Neural cell (in vitro differentiated cells): Measurements from ENCODE around the gene MAP7D2. TPM values are rescaled to one million over a fixed set of nuclear protein-coding genes. Genes with fewer than 3 reads are reported as not detected.

Source experiments
- H2AFZ ChIP-seq: fragments of 200-600, 300-800 bp; sonication (generic), shearing (Covaris generic); 2 replicates; pipeline ENCODE4 v1.6.0; 2014; ENCODE audit warnings: low read depth, mild to moderate bottlenecking, antibody characterized with exemption, low read length, moderate library complexity
- H3F3A ChIP-seq: fragments of 200-600 bp; shearing (Covaris generic); 2 replicates; pipeline ENCODE4 v1.6.1; 2016; ENCODE audit warnings: mild to moderate bottlenecking, moderate library complexity, mixed read lengths, antibody characterized with exemption, low read length; ENCODE audit not compliant: insufficient read depth, poor library complexity, severe bottlenecking
- H3K27ac ChIP-seq: fragments of 200-600, 300-800 bp; sonication (generic), shearing (Covaris generic); 2 replicates; pipeline ENCODE4 v1.5.1; 2014; ENCODE audit warnings: mild to moderate bottlenecking, low read length, moderate library complexity
- H3K27me3 ChIP-seq: fragments of 300-800, 200-600 bp; sonication (generic), shearing (Covaris generic); 2 replicates; pipeline ENCODE4 v1.6.0; 2014; ENCODE audit warnings: mild to moderate bottlenecking, low read depth, low read length, moderate library complexity; ENCODE audit not compliant: insufficient read depth
- H3K36me3 ChIP-seq: fragments of 300-800, 200-600 bp; sonication (generic), shearing (Covaris generic); 2 replicates; pipeline ENCODE4 v1.5.1; 2014; ENCODE audit warnings: mild to moderate bottlenecking, antibody characterized with exemption, low read length, moderate library complexity; ENCODE audit not compliant: insufficient read depth
- H3K4me2 ChIP-seq: fragments of 300-800, 200-600 bp; sonication (generic), shearing (Covaris generic); 2 replicates; pipeline ENCODE4 v1.6.0; 2014; ENCODE audit warnings: mild to moderate bottlenecking, low read length
- H3K4me3 ChIP-seq: fragments of 300-800, 200-600 bp; sonication (generic), shearing (Covaris generic); 2 replicates; pipeline ENCODE4 v1.5.1; 2014; ENCODE audit warnings: mild to moderate bottlenecking, low read length, moderate library complexity
- H3K79me2 ChIP-seq: fragments of 200-600 bp; shearing (Covaris generic); replicated peaks from 2 replicates; pipeline ENCODE4 v1.6.0; 2014; ENCODE audit warnings: mild to moderate bottlenecking, low read length, moderate library complexity; ENCODE audit not compliant: insufficient read depth
- H3K9ac ChIP-seq: fragments of 300-800, 200-600 bp; sonication (generic), shearing (Covaris generic); 2 replicates; pipeline ENCODE4 v1.6.1; 2016; ENCODE audit warnings: mild to moderate bottlenecking, low read length, mixed read lengths
- H3K9me2 ChIP-seq: fragments of 200-600 bp; shearing (Covaris generic); 2 replicates; pipeline ENCODE4 v1.6.1; 2016; ENCODE audit warnings: mild to moderate bottlenecking, low read length, mixed read lengths; ENCODE audit not compliant: insufficient read depth
- H3K9me3 ChIP-seq: fragments of 200-600, 300-800 bp; sonication (generic), shearing (Covaris generic); 2 replicates; pipeline ENCODE4 v1.6.1; 2016; ENCODE audit warnings: mild to moderate bottlenecking, mixed run types, low read length, moderate library complexity, mixed read lengths
- H4K20me1 ChIP-seq: fragments of 200-600 bp; shearing (Covaris generic); 2 replicates; pipeline ENCODE4 v1.6.1; 2016; ENCODE audit warnings: mild to moderate bottlenecking, mixed run types; ENCODE audit not compliant: insufficient read depth
- CTCF ChIP-seq: fragments of 450-650 bp; IDR thresholded peaks from 2 replicates; pipeline ENCODE4 v1.5.1; 2014; ENCODE audit warnings: antibody characterized with exemption, mild to moderate bottlenecking, moderate library complexity; ENCODE audit not compliant: poor library complexity, severe bottlenecking
- EP300 ChIP-seq: fragments of 450-650 bp; conservative IDR thresholded peaks from 2 replicates; pipeline ENCODE4 v1.6.1; 2014; ENCODE audit warnings: antibody characterized with exemption, mild to moderate bottlenecking, moderate library complexity; ENCODE audit not compliant: poor library complexity, severe bottlenecking
- EZH2 ChIP-seq: fragments of 200-600, 300-800 bp; shearing (Covaris generic), sonication (generic); IDR thresholded peaks from 2 replicates; pipeline ENCODE4 v1.6.1; 2014; ENCODE audit warnings: antibody characterized with exemption, low read length, borderline replicate concordance, mild to moderate bottlenecking; ENCODE audit not compliant: insufficient read depth, poor library complexity, severe bottlenecking
- MXI1 ChIP-seq: fragments of 450-650 bp; conservative IDR thresholded peaks from 2 replicates; pipeline ENCODE4 v1.6.1; 2014; ENCODE audit warnings: antibody characterized with exemption, mild to moderate bottlenecking; ENCODE audit not compliant: poor library complexity, severe bottlenecking
- POLR2AphosphoS5 ChIP-seq: IDR thresholded peaks from 2 replicates; pipeline ENCODE4 v1.6.1; 2012
- RAD21 ChIP-seq: fragments of 450-650 bp; conservative IDR thresholded peaks from 2 replicates; pipeline ENCODE4 v1.6.1; 2014; ENCODE audit warnings: antibody characterized with exemption, mild to moderate bottlenecking, moderate library complexity
- REST ChIP-seq: IDR thresholded peaks from 2 replicates; pipeline ENCODE4 v1.6.1; 2012; ENCODE audit warnings: borderline replicate concordance
- SMC3 ChIP-seq: fragments of 450-650 bp; conservative IDR thresholded peaks from 2 replicates; pipeline ENCODE4 v1.6.1; 2014; ENCODE audit warnings: antibody characterized with exemption, mild to moderate bottlenecking, moderate library complexity; ENCODE audit not compliant: poor library complexity
- TAF1 ChIP-seq: IDR thresholded peaks from 2 replicates; pipeline ENCODE4 v1.6.1; 2012; ENCODE audit warnings: low read depth
- polyA plus RNA-seq: library from polyadenylated mRNA; depleted of rRNA; stranded (reverse); fragments of >200 nt; gene quantifications from 2 replicates; pipeline ENCODE4 v1.2.3, GENCODE V29; 2014

MAP7D2 gene
- polyA plus RNA-seq, 1 donor from 2014 or later, result 6.4 TPM

GRCh38 chrX:20037186-20037585 lies 79.5 kb downstream of the MAP7D2 start:
- Histone ChIP-seq H3K4me3 (no peak overlapping the region), H3K9me2 (no peaks in the 10 kb centered on the region), H3K36me3 (no peaks in the 10 kb centered on the region), H3K4me2 (no peak overlapping the region), H2AFZ (no peak overlapping the region), H3K9ac (no peak overlapping the region), H3K9me3 (no peaks in the 10 kb centered on the region), H3K27ac (no peak overlapping the region), H3K79me2 (no peaks in the 10 kb centered on the region), H3K27me3 (no peaks in the 10 kb centered on the region), H3F3A (no peaks in the 10 kb centered on the region), H4K20me1 (no peaks in the 10 kb centered on the region)
- TF ChIP-seq SMC3 (no peak), EZH2 (no peak), TAF1 (no peak), MXI1 (no peak), CTCF (no peak), RAD21 (no peak), EP300 (no peak), REST (no peak), POLR2AphosphoS5 (no peak)

DNA sequence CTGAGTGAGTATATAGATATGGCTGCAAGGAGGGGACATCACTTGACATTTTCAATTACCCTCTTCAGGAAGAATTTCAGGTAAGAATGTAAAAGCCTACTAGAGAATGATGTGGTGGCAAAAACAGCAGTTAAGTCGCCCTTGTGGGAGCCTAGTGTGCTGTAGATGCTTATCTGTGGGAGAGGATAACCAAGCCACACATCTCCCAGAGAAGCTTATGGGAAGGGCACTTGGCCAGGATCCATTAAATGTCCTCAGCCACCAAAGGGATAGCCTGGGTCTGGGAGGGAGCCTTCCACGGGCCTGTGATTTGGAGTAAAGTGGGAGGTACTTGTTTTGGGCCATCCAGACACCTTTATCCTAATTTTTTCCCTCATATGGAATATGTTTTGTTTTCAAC lies 84.5 kb downstream of the MAP7D2 start:
- H3K9ac ChIP-seq, result no peak overlapping the region

More for the DNA sequence above, 84.5 kb downstream of the MAP7D2 start:
- Histone ChIP-seq H3K36me3 (no peaks in the 10 kb centered on the region), H3F3A (no peaks in the 10 kb centered on the region), H2AFZ (no peak overlapping the region), H3K79me2 (no peaks in the 10 kb centered on the region), H3K9me3 (no peaks in the 10 kb centered on the region), H4K20me1 (no peaks in the 10 kb centered on the region), H3K4me2 (no peak overlapping the region), H3K27ac (no peak overlapping the region), H3K9me2 (no peaks in the 10 kb centered on the region), H3K27me3 (no peaks in the 10 kb centered on the region), H3K4me3 (no peak overlapping the region)
- TF ChIP-seq SMC3, result no peak
- no peak for TF ChIP-seq MXI1
- TF ChIP-seq EP300, result no peak
- TF ChIP-seq EZH2, result no peak
- TF ChIP-seq RAD21, result no peak
